Measurements from ENCODE around the gene ZNF19. TPM values are rescaled to one million over a fixed set of nuclear protein-coding genes. Genes with fewer than 3 reads are reported as not detected.

ZNF19 gene
- total and polyA plus RNA-seq, 9 of the 15 experiments (the other 6 are each of a cell fraction or from before 2014, with no cell fraction given), result 1.2 to 2.8 (median 1.8) TPM

- intact Hi-C loops (cut with micrococcal nuclease) (no loop called here), in situ Hi-C loops (cut with MboI) (no loop called here)
- Histone ChIP-seq H4K20me1 (replicated peaks; ENCODE audit: control insufficient read depth, insufficient read depth, low read length) (no peaks in the 10 kb centered on the region), H3K4me3 (no peak overlapping the region), H3K27me3 (ENCODE audit: control insufficient read depth in 2 of 2, insufficient read depth in 2 of 2, low read length in 2 of 2) (no peaks in the 10 kb centered on the region; a peak in 1 of 5 replicates), H3K4me2 (ENCODE audit: insufficient read depth, low read length) (no peak overlapping the region), H3K4me1 (replicated peaks in 1 of 2; ENCODE audit: control insufficient read depth in 2 of 2, insufficient read depth in 2 of 2, low read length in 2 of 2) (peaks cover 4 to 6% of the 10 kb centered on the region in 2 experiments; a peak in 1 of 5 replicates), H3K79me2 (ENCODE audit: control insufficient read depth, insufficient read depth, low read length) (peaks cover 19% of the 10 kb centered on the region), H3K9me1 (ENCODE audit: control insufficient read depth, insufficient read depth, low read length) (no peaks in the 10 kb centered on the region), H3K9ac (ENCODE audit: insufficient read depth in 1 of 2, low read depth in 2 of 2, low read length in 2 of 2) (no peak overlapping the region), H3K27ac (ENCODE audit: extremely low read depth, low read depth, low read length) (no peak overlapping the region), H3K9me3 (replicated peaks; ENCODE audit: control insufficient read depth, insufficient read depth, low read depth, low read length) (no peaks in the 10 kb centered on the region), H3K36me3 (ENCODE audit: control insufficient read depth, insufficient read depth, low read length) (no peaks in the 10 kb centered on the region), H2AFZ (ENCODE audit: low read depth, low read length) (no peak overlapping the region)
- ChIA-PET CTCF (ENCODE audit: low intra/inter-chr PET ratio) (no interaction called here), POLR2A (interaction anchor here (0.7 to 1.4 kb wide), 2 partner anchors 11 to 20 kb away, joined by 4 to 5 read pairs; no protein-coding TSS in a partner anchor)
- FAIRE-seq, result no peak
- WGBS (ENCODE audit: insufficient coverage, low coverage, missing lambda C conversion rate), result 0% methylated on average over 1 of the region's 1 CpG
- no TSS peak for BruUV-seq (replicated peaks)
- peak in 1 of 4 experiments; percentile 19 for DNase-seq (ENCODE audit: extremely low read depth in 1 of 4, low spot score in 3 of 4)
- no peak for ATAC-seq
- TF ChIP-seq GTF2E2 (tag; IDR thresholded peaks at IDR 0.05), result no peak
- no peak for TF ChIP-seq HNRNPUL1 (IDR thresholded peaks at IDR 0.05; ENCODE audit: low read length)
- no peak for TF ChIP-seq TAL1 (IDR thresholded peaks at IDR 0.05)
- no peak for TF ChIP-seq RFX1 (IDR thresholded peaks at IDR 0.05)
- TF ChIP-seq GABPB1 (CRISPR knock-in tag; IDR thresholded peaks at IDR 0.05), result no peak
- no peak for TF ChIP-seq CAMTA2 (CRISPR knock-in tag; conservative IDR thresholded peaks at IDR 0.05)
Observed at GRCh38 chr16:71464231-71464630, 24.9 kb downstream of the ZNF19 start.
